Mucosa of rectum (tissue), 2 donors: ENCODE measurements around the gene HIGD1A.
"Not testable (repeated sequence)": the region's sequence is repeated elsewhere in the genome, so short reads cannot be mapped to it uniquely, and the experiment has no call there.

Source experiments
- H3K27ac ChIP-seq, 2 donors: one replicate each; pipeline ENCODE4 v1.7.0; 2013; ENCODE audit warnings: inconsistent platforms in 2 of 2, low read depth in 2 of 2, low read length in 2 of 2
- H3K27me3 ChIP-seq, 2 donors: one replicate each; pipeline ENCODE4 v1.7.0; 2013; ENCODE audit warnings: low read length in 2 of 2; ENCODE audit not compliant: control insufficient read depth in 2 of 2, insufficient read depth in 2 of 2
- H3K36me3 ChIP-seq, 2 donors: one replicate each; pipeline ENCODE4 v1.7.0; 2013; ENCODE audit warnings: low read length in 2 of 2; ENCODE audit not compliant: control insufficient read depth in 2 of 2, insufficient read depth in 2 of 2
- H3K4me1 ChIP-seq, 2 donors: one replicate each; pipeline ENCODE4 v1.7.0; 2013; ENCODE audit warnings: low read length in 2 of 2, mild to moderate bottlenecking in 1 of 2; ENCODE audit not compliant: control insufficient read depth in 2 of 2, insufficient read depth in 2 of 2
- H3K4me3 ChIP-seq, 2 donors: one replicate each; pipeline ENCODE4 v1.7.0; 2013; ENCODE audit warnings: low read length in 2 of 2
- H3K9ac ChIP-seq, 2 donors: one replicate each; pipeline ENCODE4 v1.7.0; 2013; ENCODE audit warnings: low read length in 2 of 2, low read depth in 1 of 2, mild to moderate bottlenecking in 1 of 2
- H3K9me3 ChIP-seq, 2 donors: one replicate each; pipeline ENCODE4 v1.7.0; 2013; ENCODE audit warnings: low read length in 2 of 2; ENCODE audit not compliant: control insufficient read depth in 2 of 2
- donor health status: healthy.
- donor health status: Normal muscosa, but diverticular disease.

The HIGD1A gene

DNA sequence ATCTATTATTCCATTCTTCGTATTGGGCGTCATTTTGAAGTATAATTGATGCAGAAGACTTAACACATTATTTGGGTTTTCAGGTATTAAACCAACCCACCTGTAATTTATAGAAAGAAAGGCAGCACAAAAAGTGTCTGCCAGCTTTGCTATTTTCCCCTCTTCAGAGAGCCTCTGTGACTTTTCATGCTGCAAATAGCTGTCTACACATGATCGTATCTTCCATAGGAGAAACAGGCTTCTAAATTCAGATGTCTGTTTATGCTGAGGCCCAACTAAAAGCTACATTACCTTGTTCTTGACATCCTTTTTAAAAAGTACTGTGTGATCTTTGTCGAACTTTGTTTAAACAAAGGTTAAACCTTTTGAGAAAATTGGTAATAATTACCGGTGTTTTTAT, 10.0 kb upstream of the HIGD1A start:
- Histone ChIP-seq H3K27ac (peak overlapping the region; percentile 74 to 79), H3K4me3 (no peak overlapping the region), H3K4me1 (peaks cover 19 to 54% of the 10 kb centered on the region in 2 donors), H3K9ac (no peak overlapping the region), H3K27me3 (no peaks in the 10 kb centered on the region), H3K36me3 (no peaks in the 10 kb centered on the region), H3K9me3 (no peaks in the 10 kb centered on the region)

DNA sequence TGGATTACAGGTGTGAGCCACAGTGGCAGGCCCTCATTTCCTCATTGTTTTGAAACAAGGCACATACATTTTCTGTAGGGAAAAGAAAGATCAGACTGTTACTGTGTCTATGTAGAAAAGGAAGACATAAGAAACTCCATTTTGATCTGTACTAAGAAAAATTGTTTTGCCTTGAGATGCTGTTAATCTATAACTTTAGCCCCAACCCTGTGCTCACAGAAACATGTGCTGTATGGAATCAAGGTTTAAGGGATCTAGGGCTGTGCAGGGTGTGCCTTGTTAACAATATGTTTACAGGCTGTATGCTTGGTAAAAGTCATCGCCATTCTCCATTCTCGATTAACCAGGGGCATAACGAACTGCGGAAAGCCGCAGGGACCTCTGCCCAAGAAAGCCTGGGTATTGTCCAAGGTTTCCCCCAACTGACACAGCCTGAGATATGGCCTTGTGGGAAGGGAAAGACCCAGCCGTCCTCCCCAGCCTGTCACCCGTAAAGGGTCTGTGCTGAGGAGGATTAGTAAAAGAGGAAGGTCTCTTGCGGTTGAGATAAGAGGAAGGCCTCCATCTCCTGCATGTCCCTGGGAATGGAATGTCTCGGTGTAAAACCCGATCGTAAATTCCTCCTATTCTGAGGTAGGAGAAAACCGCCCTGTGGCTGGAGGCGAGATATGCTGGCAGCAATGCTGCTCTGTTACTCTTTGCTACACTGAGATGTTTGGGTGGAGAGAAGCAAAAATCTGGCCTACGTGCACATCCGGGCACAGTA, 7.0 kb upstream of the HIGD1A start:
- H3K36me3 ChIP-seq, H3K27me3 ChIP-seq, H3K9me3 ChIP-seq: not testable (repeated sequence)
- peak overlapping the region; percentile 83 to 91 for H3K27ac ChIP-seq
- H3K9ac ChIP-seq: peak overlapping the region; percentile 39 to 47
- H3K4me1 ChIP-seq: peaks cover 19 to 45% of the 10 kb centered on the region in 2 donors
- H3K4me3 ChIP-seq: peak overlapping the region in 1 of 2 donors; percentile 41

GRCh38 chr3:42810706-42811105, 6.4 kb upstream of the HIGD1A start:
- not testable (repeated sequence) for H3K27me3 ChIP-seq, H3K36me3 ChIP-seq, H3K4me3 ChIP-seq, H3K9me3 ChIP-seq
- peak overlapping the region in 1 of 2 donors; percentile 32 for H3K9ac ChIP-seq
- peak overlapping the region; percentile 80 to 91 for H3K27ac ChIP-seq
- H3K4me1 ChIP-seq: peaks cover 18 to 42% of the 10 kb centered on the region in 2 donors

- Histone ChIP-seq H3K27me3 (no peaks in the 10 kb centered on the region), H3K9me3 (no peaks in the 10 kb centered on the region)
These were observed 4.9 kb upstream of the HIGD1A start, which contains the start of gene ACKR2 for GRCh38 chr3:42809202-42809601. TSS of gene ACKR2 (plus strand) at chr3:42809445. CDS start at chr3:42864503, 55,058 bp downstream.

DNA sequence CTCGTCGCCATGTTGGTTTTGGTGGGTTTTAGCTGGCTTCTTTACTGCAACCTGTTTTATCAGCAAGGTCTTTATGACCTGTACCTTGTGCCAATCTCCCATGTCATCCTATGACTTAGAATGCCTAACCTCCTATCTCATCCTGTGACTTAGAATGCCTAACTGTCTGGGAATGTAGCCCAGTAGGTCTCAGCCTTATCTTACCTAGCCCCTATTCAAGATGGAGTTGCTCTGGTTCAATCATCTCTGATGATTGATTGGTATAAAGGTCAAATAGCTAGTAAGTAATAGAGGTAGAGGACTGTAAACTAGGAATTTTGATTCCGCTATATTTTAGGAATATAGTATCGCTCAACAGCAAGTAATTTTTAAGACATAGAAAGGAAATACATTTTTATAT, 3.6 kb upstream of the HIGD1A start:
- Histone ChIP-seq H3K9ac (no peak overlapping the region), H3K9me3 (no peaks in the 10 kb centered on the region), H3K27me3 (no peaks in the 10 kb centered on the region), H3K36me3 (no peaks in the 10 kb centered on the region), H3K27ac (no peak overlapping the region), H3K4me1 (peaks cover 15 to 23% of the 10 kb centered on the region in 2 donors), H3K4me3 (no peak overlapping the region)

More at GRCh38 chr3:42809202-42809601, 4.9 kb upstream of the HIGD1A start, which contains the start of gene ACKR2:
- Histone ChIP-seq H3K4me3 (no peak within 1 kb of the TSS), H3K27ac (no peak within 1 kb of the TSS), H3K4me1 (peaks cover 15 to 27% of the 10 kb centered on the region in 2 donors), H3K36me3 (no peaks in the 10 kb centered on the region), H3K9ac (no peak within 1 kb of the TSS)

GRCh38 chr3:42805141-42805821, 991 bp upstream of the HIGD1A start:
- Histone ChIP-seq H3K4me3 (peak overlapping the region; percentile 76 to 82), H3K36me3 (no peaks in the 10 kb centered on the region), H3K27me3 (no peaks in the 10 kb centered on the region), H3K9me3 (no peaks in the 10 kb centered on the region), H3K4me1 (peaks cover 11 to 21% of the 10 kb centered on the region in 2 donors), H3K27ac (peak overlapping the region; percentile 92 to 99), H3K9ac (peak overlapping the region; percentile 91 to 100)

- no peaks in the 10 kb centered on the region for H3K9me3 ChIP-seq
- H3K27ac ChIP-seq: peak overlapping the region; percentile 92 to 99
- peak overlapping the region; percentile 91 to 100 for H3K9ac ChIP-seq
- no peaks in the 10 kb centered on the region for H3K36me3 ChIP-seq
- H3K27me3 ChIP-seq: no peaks in the 10 kb centered on the region
- H3K4me1 ChIP-seq: peaks cover 12 to 21% of the 10 kb centered on the region in 2 donors
- peak overlapping the region; percentile 76 to 82 for H3K4me3 ChIP-seq
These were observed 492 bp upstream of the HIGD1A start for GRCh38 chr3:42804831-42805132.

DNA sequence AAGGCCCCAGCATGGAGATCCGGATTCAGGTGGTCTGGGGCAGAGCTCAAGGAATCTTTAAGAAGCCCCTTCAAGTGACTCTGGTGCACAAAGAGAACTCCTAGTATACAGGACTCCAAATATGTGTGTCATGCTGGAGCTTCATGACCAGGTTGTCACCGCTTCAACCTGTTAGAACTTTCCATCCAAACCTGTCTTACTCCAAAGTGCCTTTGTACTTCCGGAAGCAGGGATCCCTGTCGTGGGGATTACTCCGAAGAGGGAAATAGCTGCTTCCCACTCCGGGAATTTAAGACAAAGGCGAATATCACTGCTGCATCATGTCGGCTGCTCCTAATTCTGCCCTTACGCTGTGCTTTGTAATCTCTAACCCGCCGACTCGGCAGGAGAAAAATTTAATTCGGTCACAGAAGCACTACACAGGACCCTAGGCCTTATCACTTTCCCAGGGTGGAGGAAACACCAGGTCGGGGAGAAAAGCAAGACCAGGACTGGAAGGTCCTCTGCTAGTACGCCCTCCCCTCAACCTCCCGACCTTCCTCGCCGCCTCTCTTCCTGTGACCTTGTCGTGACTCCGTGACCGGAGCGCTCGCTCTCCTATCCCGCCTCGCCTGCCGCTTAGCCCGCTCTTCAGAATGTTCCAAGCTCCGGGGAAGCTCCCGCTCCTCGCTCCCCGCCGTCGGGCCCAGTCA, 730 bp downstream of the HIGD1A start:
- no peaks in the 10 kb centered on the region for H3K36me3 ChIP-seq
- H3K4me3 ChIP-seq: peak overlapping the region; percentile 76 to 82
- H3K9me3 ChIP-seq: no peaks in the 10 kb centered on the region
- peaks cover 12 to 21% of the 10 kb centered on the region in 2 donors for H3K4me1 ChIP-seq
- peak overlapping the region; percentile 96 to 100 for H3K9ac ChIP-seq
- H3K27ac ChIP-seq: peak overlapping the region; percentile 99
- H3K27me3 ChIP-seq: no peaks in the 10 kb centered on the region

GRCh38 chr3:42802876-42803413, 1.3 kb downstream of the HIGD1A start:
- H3K9ac ChIP-seq: peak overlapping the region; percentile 96 to 100

More at GRCh38 chr3:42802876-42803413, 1.3 kb downstream of the HIGD1A start:
- Histone ChIP-seq H3K36me3 (no peaks in the 10 kb centered on the region), H3K27ac (peak overlapping the region; percentile 99), H3K27me3 (no peaks in the 10 kb centered on the region), H3K4me3 (peak overlapping the region; percentile 76 to 82), H3K9me3 (no peaks in the 10 kb centered on the region), H3K4me1 (peaks cover 12 to 21% of the 10 kb centered on the region in 2 donors)
